ENCODE data around the gene PBX1. TPM values are rescaled to one million over a fixed set of nuclear protein-coding genes. Genes with fewer than 3 reads are reported as not detected.

Gene PBX1
- total RNA-seq, 2 donors from 2014 or later: 50.2 to 60.4 TPM

DNA sequence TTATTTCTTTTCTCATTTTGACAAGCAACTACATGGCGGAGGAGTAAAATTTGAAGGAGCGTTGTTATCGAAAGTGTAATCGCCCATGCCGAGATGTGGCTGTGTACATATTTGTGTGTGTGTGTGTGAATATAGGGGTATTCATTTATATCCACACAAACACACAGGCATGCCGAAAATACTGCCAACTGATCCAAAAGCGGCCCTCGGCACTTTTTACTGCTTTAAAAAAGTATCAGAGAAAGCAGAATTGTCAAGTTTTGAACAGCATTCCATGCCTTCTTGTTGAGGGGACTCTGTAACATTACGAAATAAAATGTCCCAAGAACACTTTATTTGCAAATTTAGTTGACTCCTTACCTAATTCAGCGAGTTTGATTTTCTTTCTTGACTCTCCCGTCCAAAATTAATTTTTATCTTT lies 1.1 kb downstream of the PBX1 start:
- H3K9me3 ChIP-seq: no peaks in the 10 kb centered on the region
- peak overlapping the region; percentile 87 to 90 for H3K27ac ChIP-seq
- H3K36me3 ChIP-seq: no peaks in the 10 kb centered on the region
- WGBS: under 1% methylated on average over 11 of the region's 11 CpGs
- DNase-seq (ENCODE audit: low spot score): no peak
- H3K27me3 ChIP-seq (replicated peaks; ENCODE audit: insufficient read depth): no peaks in the 10 kb centered on the region
- H3K4me1 ChIP-seq (replicated peaks): no peaks in the 10 kb centered on the region
- peak overlapping the region; percentile 66 to 70 for H3K4me3 ChIP-seq
- TF ChIP-seq CTCF (IDR thresholded peaks at IDR 0.05) (no peak), POLR2A (IDR thresholded peaks at IDR 0.05) (no peak), POLR2AphosphoS5 (IDR thresholded peaks at IDR 0.05) (no peak)
- intact Hi-C loops (cut with DNase I): loop anchor here (5.0 kb wide), 2 partner anchors 52 to 227 kb away; no protein-coding TSS in a partner anchor

DNA sequence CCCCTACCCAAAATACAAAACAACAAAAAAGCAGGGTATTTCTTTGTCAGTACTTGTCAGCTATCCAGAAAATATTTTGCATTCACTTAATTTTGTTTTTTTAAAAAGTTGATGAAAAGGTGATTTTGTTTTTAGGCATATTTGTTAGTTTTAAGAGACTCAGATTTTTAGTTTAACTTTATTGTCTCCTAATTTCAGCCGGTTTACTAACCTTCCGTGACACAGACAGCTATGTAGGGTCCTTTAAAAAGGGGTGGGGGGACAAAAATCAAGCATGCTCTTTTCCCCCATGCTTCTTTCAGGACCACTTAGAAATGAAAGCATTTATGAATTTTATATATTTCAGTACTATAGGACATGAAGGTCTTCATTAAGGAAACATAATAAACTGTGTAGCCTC lies 1.6 kb downstream of the PBX1 start:
- peak overlapping the region; percentile 87 to 90 for H3K27ac ChIP-seq
- TF ChIP-seq CTCF (IDR thresholded peaks at IDR 0.05): no peak
- TF ChIP-seq POLR2AphosphoS5 (IDR thresholded peaks at IDR 0.05): no peak
- no peak for TF ChIP-seq POLR2A (IDR thresholded peaks at IDR 0.05)
- H3K4me3 ChIP-seq: peak overlapping the region; percentile 66 to 70
- H3K4me1 ChIP-seq (replicated peaks): no peaks in the 10 kb centered on the region
- 0% methylated on average over 2 of the region's 2 CpGs for WGBS
- no peak for DNase-seq (ENCODE audit: low spot score)
- no peaks in the 10 kb centered on the region for H3K27me3 ChIP-seq (replicated peaks; ENCODE audit: insufficient read depth)
- no peaks in the 10 kb centered on the region for H3K36me3 ChIP-seq
- intact Hi-C loops (cut with DNase I): loop anchor here (5.0 kb wide), 2 partner anchors 52 to 227 kb away; no protein-coding TSS in a partner anchor
- no peaks in the 10 kb centered on the region for H3K9me3 ChIP-seq

- H3K27me3 ChIP-seq (replicated peaks; ENCODE audit: insufficient read depth): no peaks in the 10 kb centered on the region
- H3K4me3 ChIP-seq: peak overlapping the region; percentile 66 to 70
- H3K4me1 ChIP-seq (replicated peaks): no peaks in the 10 kb centered on the region
- H3K9me3 ChIP-seq: no peaks in the 10 kb centered on the region
- WGBS: 2% methylated on average over 7 of the region's 7 CpGs
- TF ChIP-seq POLR2A (IDR thresholded peaks at IDR 0.05): no peak
- TF ChIP-seq POLR2AphosphoS5 (IDR thresholded peaks at IDR 0.05): no peak
- TF ChIP-seq CTCF (IDR thresholded peaks at IDR 0.05): no peak
- DNase-seq (ENCODE audit: low spot score): no peak
- intact Hi-C loops (cut with DNase I): loop anchor here (5.0 kb wide), 2 partner anchors 51 to 226 kb away; no protein-coding TSS in a partner anchor
- H3K36me3 ChIP-seq: no peaks in the 10 kb centered on the region
- peak overlapping the region; percentile 87 to 90 for H3K27ac ChIP-seq
Measured at GRCh38 chr1:164561007-164561406, 2.0 kb downstream of the PBX1 start.

DNA sequence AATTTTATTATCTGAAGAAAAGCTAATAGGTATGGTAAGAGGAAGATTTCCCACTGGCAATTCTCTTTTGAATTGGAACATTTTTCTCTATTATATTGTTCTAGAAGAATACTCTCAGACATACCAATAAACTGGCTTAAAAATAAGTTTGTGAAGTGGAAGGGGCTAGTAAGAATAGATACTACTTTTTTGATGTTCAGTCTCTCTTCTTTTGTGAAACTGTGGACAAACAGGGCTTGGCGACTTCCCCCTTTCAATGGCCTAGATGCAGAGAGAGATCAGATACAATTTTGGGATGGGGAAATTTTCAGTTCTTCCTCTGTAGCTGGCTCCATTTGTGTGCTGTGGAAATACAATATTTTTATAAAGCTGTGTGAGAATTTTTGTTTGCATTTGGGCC lies 2.5 kb downstream of the PBX1 start:
- H3K4me3 ChIP-seq: peak overlapping the region; percentile 66 to 70

More for the DNA sequence above, 2.5 kb downstream of the PBX1 start:
- Histone ChIP-seq H3K9me3 (no peaks in the 10 kb centered on the region), H3K36me3 (no peaks in the 10 kb centered on the region), H3K4me1 (replicated peaks) (no peaks in the 10 kb centered on the region), H3K27ac (peak overlapping the region; percentile 87 to 90), H3K27me3 (replicated peaks; ENCODE audit: insufficient read depth) (no peaks in the 10 kb centered on the region)
- no peak for DNase-seq (ENCODE audit: low spot score)
- intact Hi-C loops (cut with DNase I): loop anchor here (5.0 kb wide), 2 partner anchors 51 to 226 kb away; no protein-coding TSS in a partner anchor
- 0% methylated on average over 1 of the region's 1 CpG for WGBS
- TF ChIP-seq POLR2AphosphoS5 (IDR thresholded peaks at IDR 0.05) (no peak), POLR2A (IDR thresholded peaks at IDR 0.05) (no peak), CTCF (IDR thresholded peaks at IDR 0.05) (no peak)
